ENCODE measurements around the gene UBXN1. TPM values are rescaled to one million over a fixed set of nuclear protein-coding genes. Genes with fewer than 3 reads are reported as not detected.

UBXN1 gene
- total RNA-seq, 4 donors from 2014 or later = 192 to 277 (median 234) TPM

DNA sequence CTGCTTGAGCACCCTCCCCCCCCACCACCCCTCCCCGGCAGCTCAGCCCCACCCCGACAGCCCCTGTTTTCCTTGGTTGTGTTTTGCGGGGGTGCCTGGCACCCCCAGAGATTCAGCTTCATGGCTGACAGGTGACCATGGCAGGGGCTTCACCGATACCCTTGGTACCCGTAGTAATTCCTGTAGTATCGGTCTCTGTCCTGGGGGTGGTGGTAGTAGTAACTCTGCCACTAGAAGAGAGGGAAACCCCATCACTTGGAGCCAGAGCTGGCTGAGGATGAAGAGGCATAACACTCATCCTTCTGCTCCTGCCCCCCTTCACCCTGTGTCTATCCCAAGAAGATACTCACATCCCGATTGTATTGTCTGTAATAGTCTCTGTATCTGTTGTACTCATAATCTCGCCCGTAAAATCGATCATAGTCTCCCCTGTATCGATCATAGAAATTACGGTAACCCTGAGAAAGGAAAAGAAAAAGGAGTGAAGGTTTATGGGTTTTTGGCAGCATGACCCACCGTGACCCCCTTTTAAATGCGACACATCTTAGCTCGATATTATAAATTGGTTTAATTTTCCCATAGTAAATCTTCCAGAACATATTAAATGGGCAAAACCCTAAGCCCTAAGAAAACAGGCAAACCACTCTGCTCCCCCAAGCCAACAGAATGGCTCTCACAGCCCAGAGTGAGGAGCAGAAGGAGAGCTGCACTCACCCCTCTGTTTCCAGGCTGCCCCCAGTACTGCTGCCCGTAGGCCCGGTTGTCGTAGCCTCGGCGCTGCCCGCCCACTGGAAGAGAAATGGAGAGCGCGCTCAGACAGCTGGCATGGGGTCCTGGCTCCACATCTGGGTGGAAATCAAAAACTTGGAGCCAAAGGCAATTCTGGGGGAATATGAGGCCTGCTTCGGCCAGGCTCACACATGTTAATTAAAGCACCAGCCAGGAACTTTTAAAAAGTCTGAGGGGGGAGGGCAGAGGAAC is 36.6 kb upstream of the UBXN1 start:
- Histone ChIP-seq H3K27ac (replicated peaks in 1 of 4) (peak overlapping the region in 1 of 4 donors; percentile 21), H3K27me3 (no peaks in the 10 kb centered on the region), H3K36me3 (peaks cover 77 to 99% (median 97%) of the 10 kb centered on the region in 4 donors), H3K4me3 (no peak overlapping the region), H3K4me1 (peaks cover 4 to 27% (median 12%) of the 10 kb centered on the region in 4 donors), H3K9me3 (no peaks in the 10 kb centered on the region)
- DNase-seq (ENCODE audit: extremely low spot score) = no peak
- TF ChIP-seq, protein P1, sequence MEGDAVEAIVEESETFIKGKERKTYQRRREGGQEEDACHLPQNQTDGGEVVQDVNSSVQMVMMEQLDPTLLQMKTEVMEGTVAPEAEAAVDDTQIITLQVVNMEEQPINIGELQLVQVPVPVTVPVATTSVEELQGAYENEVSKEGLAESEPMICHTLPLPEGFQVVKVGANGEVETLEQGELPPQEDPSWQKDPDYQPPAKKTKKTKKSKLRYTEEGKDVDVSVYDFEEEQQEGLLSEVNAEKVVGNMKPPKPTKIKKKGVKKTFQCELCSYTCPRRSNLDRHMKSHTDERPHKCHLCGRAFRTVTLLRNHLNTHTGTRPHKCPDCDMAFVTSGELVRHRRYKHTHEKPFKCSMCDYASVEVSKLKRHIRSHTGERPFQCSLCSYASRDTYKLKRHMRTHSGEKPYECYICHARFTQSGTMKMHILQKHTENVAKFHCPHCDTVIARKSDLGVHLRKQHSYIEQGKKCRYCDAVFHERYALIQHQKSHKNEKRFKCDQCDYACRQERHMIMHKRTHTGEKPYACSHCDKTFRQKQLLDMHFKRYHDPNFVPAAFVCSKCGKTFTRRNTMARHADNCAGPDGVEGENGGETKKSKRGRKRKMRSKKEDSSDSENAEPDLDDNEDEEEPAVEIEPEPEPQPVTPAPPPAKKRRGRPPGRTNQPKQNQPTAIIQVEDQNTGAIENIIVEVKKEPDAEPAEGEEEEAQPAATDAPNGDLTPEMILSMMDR (IDR thresholded peaks at IDR 0.05) = no peak
- no peak for TF ChIP-seq EP300 (IDR thresholded peaks at IDR 0.05)
- no peak for TF ChIP-seq POLR2A (IDR thresholded peaks at IDR 0.05; ENCODE audit: low read depth)
- WGBS = 88% methylated on average over 24 of the region's 24 CpGs
- intact Hi-C loops (cut with DNase I) = no loop called here

DNA sequence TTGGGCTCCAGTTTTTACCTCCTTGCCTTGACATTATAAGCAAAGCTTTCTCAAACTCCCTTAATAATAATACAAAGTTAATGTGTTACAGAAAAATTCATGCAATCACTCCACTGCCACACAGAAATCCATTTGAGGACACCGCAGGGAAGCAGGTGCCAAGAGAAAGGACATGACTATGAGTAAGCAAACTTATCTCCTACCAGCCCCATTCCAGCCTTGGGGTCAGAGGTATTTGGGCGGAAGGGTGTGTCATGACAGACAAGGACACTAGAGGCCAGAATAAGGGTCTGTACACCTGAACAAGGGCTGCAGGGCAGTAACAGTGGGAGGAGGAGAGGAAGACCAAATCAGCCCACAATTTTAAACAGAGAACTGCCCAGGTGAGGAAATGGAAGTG is 34.5 kb upstream of the UBXN1 start:
- Histone ChIP-seq H3K27ac (replicated peaks in 1 of 4) (peak overlapping the region in 1 of 4 donors; percentile 8), H3K9me3 (no peaks in the 10 kb centered on the region), H3K27me3 (no peaks in the 10 kb centered on the region), H3K36me3 (peaks cover 56 to 79% (median 78%) of the 10 kb centered on the region in 4 donors), H3K4me1 (peaks cover 17 to 33% (median 24%) of the 10 kb centered on the region in 4 donors), H3K4me3 (no peak overlapping the region)
- intact Hi-C loops (cut with DNase I) = no loop called here
- TF ChIP-seq EP300 (IDR thresholded peaks at IDR 0.05) = no peak
- TF ChIP-seq POLR2AphosphoS5 (IDR thresholded peaks at IDR 0.05) = no peak
- TF ChIP-seq, protein P1 (IDR thresholded peaks at IDR 0.05) = no peak
- TF ChIP-seq POLR2A (IDR thresholded peaks at IDR 0.05; ENCODE audit: low read depth) = no peak
- 82% methylated on average over 2 of the region's 2 CpGs for WGBS
- DNase-seq (ENCODE audit: extremely low spot score) = no peak

DNA sequence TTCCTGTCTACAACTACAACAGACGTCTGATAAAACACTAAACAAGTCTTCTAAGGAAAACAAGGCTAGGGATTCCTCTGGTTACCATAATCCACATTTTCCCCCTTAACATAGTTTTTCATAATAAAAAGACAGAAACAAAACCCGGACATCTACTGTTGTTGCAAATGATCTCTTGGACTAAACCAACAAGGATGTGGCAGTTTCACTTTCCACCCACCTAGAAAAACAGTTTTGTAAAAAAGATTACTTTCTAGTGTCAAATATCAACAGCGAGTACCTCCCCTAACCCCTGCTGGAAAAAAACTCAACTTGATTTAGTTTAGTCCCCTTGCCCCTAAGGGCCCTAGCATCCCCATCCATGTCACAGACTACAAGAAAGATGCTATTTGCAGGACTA is 34.0 kb upstream of the UBXN1 start:
- Histone ChIP-seq H3K27me3 (no peaks in the 10 kb centered on the region), H3K4me3 (no peak overlapping the region), H3K27ac (replicated peaks in 1 of 4) (no peak overlapping the region), H3K9me3 (no peaks in the 10 kb centered on the region), H3K4me1 (peaks cover 19 to 35% (median 26%) of the 10 kb centered on the region in 4 donors), H3K36me3 (peaks cover 52 to 74% (median 73%) of the 10 kb centered on the region in 4 donors)
- 64% methylated on average over 3 of the region's 3 CpGs for WGBS
- intact Hi-C loops (cut with DNase I) = no loop called here
- DNase-seq (ENCODE audit: extremely low spot score) = no peak
- no peak for TF ChIP-seq POLR2A (IDR thresholded peaks at IDR 0.05; ENCODE audit: low read depth)
- TF ChIP-seq, protein P1 (IDR thresholded peaks at IDR 0.05) = no peak
- TF ChIP-seq EP300 (IDR thresholded peaks at IDR 0.05) = no peak
- TF ChIP-seq POLR2AphosphoS5 (IDR thresholded peaks at IDR 0.05) = no peak

DNA sequence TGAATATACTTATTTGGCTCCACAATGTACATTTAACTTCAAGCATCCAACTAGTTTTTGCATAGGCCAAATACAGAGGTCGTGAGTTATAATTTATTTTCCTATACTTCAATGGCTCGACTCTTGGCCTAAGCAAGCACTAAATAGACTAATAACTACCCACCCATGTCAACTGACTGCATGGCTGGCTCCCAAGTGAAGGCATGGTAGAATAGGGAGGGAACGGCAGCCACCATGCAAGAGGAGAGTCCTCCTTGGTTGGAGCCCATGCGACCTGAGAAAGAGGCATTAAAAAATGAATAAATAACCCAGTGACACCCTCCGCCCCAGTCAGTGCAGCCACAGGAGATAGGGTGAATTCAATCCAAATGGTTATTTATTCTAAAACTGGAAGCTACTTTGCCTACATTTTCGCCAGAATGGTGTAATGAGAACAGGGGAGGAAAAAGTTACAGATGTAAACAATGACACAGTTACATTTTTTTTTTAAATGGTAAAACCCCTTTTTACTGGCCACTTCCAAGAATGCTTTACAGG is 33.5 kb upstream of the UBXN1 start:
- H3K27me3 ChIP-seq = no peaks in the 10 kb centered on the region
- peaks cover 22 to 36% (median 28%) of the 10 kb centered on the region in 4 donors for H3K4me1 ChIP-seq
- WGBS = 78% methylated on average over 6 of the region's 6 CpGs
- no peak overlapping the region for H3K27ac ChIP-seq (replicated peaks in 1 of 4)
- no peak for DNase-seq (ENCODE audit: extremely low spot score)
- TF ChIP-seq POLR2AphosphoS5 (IDR thresholded peaks at IDR 0.05) = no peak
- TF ChIP-seq EP300 (IDR thresholded peaks at IDR 0.05) = no peak
- no peak for TF ChIP-seq POLR2A (IDR thresholded peaks at IDR 0.05; ENCODE audit: low read depth)
- TF ChIP-seq, protein P1 (IDR thresholded peaks at IDR 0.05) = no peak
- H3K9me3 ChIP-seq = no peaks in the 10 kb centered on the region
- intact Hi-C loops (cut with DNase I) = no loop called here
- no peak overlapping the region for H3K4me3 ChIP-seq
- peaks cover 46 to 69% (median 68%) of the 10 kb centered on the region in 4 donors for H3K36me3 ChIP-seq
